ENCODE results near the gene RNF20. TPM values are rescaled to one million over a fixed set of nuclear protein-coding genes. Genes with fewer than 3 reads are reported as not detected.

Gene RNF20
- total and polyA plus RNA-seq, 10 donors: 8.3 to 46.1 (median 23.3) TPM

DNA sequence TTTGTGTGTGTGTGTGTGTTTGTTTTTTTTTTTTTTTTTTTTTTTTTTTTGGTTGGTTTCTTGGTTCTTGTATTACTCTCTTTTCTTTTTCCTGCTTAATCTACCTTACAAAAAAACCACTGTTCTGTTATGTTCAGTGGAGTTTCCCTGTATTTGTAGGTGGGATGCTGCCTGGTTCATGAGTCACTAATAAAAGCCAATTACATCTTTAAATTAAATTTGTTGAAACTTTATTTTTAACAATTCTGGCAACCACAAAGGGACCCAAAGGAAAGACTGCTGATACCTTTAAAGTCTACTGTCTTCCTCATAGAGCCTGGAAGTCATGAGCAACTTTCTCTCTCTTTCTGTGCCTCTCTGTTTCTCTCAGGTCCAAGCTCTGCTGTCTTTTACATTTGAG lies 29.5 kb upstream of the RNF20 start:
- Histone ChIP-seq H3K4me3 (no peak overlapping the region), H3K9me3 (no peaks in the 10 kb centered on the region), H3K27me3 (replicated peaks in 1 of 7) (peaks cover 0 to 3% (median 0%) of the 10 kb centered on the region in 7 donors), H3K4me1 (no peaks in the 10 kb centered on the region), H3K27ac (no peak overlapping the region), H3K36me3 (no peaks in the 10 kb centered on the region)
- no peak for DNase-seq
- intact Hi-C loops (cut with DNase I; ENCODE audit: low total_unique reads): no loop called here
- TF ChIP-seq, protein P1, sequence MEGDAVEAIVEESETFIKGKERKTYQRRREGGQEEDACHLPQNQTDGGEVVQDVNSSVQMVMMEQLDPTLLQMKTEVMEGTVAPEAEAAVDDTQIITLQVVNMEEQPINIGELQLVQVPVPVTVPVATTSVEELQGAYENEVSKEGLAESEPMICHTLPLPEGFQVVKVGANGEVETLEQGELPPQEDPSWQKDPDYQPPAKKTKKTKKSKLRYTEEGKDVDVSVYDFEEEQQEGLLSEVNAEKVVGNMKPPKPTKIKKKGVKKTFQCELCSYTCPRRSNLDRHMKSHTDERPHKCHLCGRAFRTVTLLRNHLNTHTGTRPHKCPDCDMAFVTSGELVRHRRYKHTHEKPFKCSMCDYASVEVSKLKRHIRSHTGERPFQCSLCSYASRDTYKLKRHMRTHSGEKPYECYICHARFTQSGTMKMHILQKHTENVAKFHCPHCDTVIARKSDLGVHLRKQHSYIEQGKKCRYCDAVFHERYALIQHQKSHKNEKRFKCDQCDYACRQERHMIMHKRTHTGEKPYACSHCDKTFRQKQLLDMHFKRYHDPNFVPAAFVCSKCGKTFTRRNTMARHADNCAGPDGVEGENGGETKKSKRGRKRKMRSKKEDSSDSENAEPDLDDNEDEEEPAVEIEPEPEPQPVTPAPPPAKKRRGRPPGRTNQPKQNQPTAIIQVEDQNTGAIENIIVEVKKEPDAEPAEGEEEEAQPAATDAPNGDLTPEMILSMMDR (IDR thresholded peaks at IDR 0.05 in 8 of 11, conservative IDR thresholded peaks at IDR 0.05 in 3 of 11): no peak
- TF ChIP-seq POLR2A (IDR thresholded peaks at IDR 0.05): no peak
- no peak for TF ChIP-seq POLR2AphosphoS5 (IDR thresholded peaks at IDR 0.05)

GRCh38 chr9:101508211-101508610 lies 25.4 kb upstream of the RNF20 start:
- intact Hi-C loops (cut with DNase I; ENCODE audit: low total_unique reads): no loop called here
- no peaks in the 10 kb centered on the region for H3K9me3 ChIP-seq
- no peaks in the 10 kb centered on the region for H3K4me1 ChIP-seq
- H3K27me3 ChIP-seq (replicated peaks in 1 of 7): peaks cover 0 to 3% (median 0%) of the 10 kb centered on the region in 7 donors
- DNase-seq: no peak
- WGBS, 5 donors: 75 to 83% (median 78%) methylated on average over 5 of the region's 5 CpGs
- TF ChIP-seq, protein P1 (IDR thresholded peaks at IDR 0.05 in 8 of 11, conservative IDR thresholded peaks at IDR 0.05 in 3 of 11): no peak
- no peak for TF ChIP-seq POLR2AphosphoS5 (IDR thresholded peaks at IDR 0.05)
- no peak for TF ChIP-seq POLR2A (IDR thresholded peaks at IDR 0.05)
- no peak overlapping the region for H3K27ac ChIP-seq
- H3K36me3 ChIP-seq: no peaks in the 10 kb centered on the region
- no peak overlapping the region for H3K4me3 ChIP-seq

- H3K36me3 ChIP-seq: no peaks in the 10 kb centered on the region
- WGBS, 5 donors: 77 to 91% (median 91%) methylated on average over 4 of the region's 4 CpGs
- H3K27me3 ChIP-seq (replicated peaks in 1 of 7): peaks cover 0 to 1% (median 0%) of the 10 kb centered on the region in 7 donors
- H3K4me3 ChIP-seq: no peak overlapping the region
- H3K4me1 ChIP-seq: no peaks in the 10 kb centered on the region
- DNase-seq: no peak
- no peak overlapping the region for H3K27ac ChIP-seq
- no peaks in the 10 kb centered on the region for H3K9me3 ChIP-seq
- TF ChIP-seq, protein P1 (IDR thresholded peaks at IDR 0.05 in 8 of 11, conservative IDR thresholded peaks at IDR 0.05 in 3 of 11): no peak
- TF ChIP-seq POLR2AphosphoS5 (IDR thresholded peaks at IDR 0.05): no peak
- no peak for TF ChIP-seq POLR2A (IDR thresholded peaks at IDR 0.05)
- intact Hi-C loops (cut with DNase I; ENCODE audit: low total_unique reads): no loop called here
Observed at GRCh38 chr9:101509572-101509971, 24.1 kb upstream of the RNF20 start.

DNA sequence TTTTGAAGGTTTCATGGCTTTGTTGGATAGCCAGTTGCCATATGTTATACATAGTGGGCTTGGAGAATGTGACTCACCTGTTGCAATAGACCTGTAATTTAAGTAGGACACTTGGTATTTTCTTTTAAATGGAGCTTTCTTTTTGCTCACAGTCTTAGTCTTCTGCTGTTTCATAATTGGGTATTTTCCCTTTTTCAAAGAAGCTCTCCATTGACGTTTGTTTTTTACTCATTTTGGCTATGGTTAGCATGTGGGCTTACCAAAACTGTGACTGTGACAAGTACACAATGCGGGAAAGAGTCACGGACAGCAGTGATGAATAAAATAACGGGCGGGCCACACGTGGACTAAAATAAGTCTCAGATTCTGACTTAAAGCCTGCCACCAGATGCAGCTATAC lies 23.2 kb upstream of the RNF20 start:
- WGBS, 5 donors: 66 to 91% (median 83%) methylated on average over 6 of the region's 6 CpGs
- Histone ChIP-seq H3K36me3 (no peaks in the 10 kb centered on the region), H3K27me3 (replicated peaks in 1 of 7) (no peaks in the 10 kb centered on the region), H3K9me3 (no peaks in the 10 kb centered on the region), H3K27ac (no peak overlapping the region), H3K4me1 (no peaks in the 10 kb centered on the region), H3K4me3 (no peak overlapping the region)
- TF ChIP-seq, protein P1 (IDR thresholded peaks at IDR 0.05 in 8 of 11, conservative IDR thresholded peaks at IDR 0.05 in 3 of 11): no peak
- TF ChIP-seq POLR2AphosphoS5 (IDR thresholded peaks at IDR 0.05) (no peak), POLR2A (IDR thresholded peaks at IDR 0.05) (no peak)
- intact Hi-C loops (cut with DNase I; ENCODE audit: low total_unique reads): no loop called here
- no peak for DNase-seq
